ENCODE results near the gene CSNK2A2. TPM values are rescaled to one million over a fixed set of nuclear protein-coding genes. Genes with fewer than 3 reads are reported as not detected.

CSNK2A2 gene
- 31.6 and 39.1 TPM in 2 replicates for total RNA-seq

DNA sequence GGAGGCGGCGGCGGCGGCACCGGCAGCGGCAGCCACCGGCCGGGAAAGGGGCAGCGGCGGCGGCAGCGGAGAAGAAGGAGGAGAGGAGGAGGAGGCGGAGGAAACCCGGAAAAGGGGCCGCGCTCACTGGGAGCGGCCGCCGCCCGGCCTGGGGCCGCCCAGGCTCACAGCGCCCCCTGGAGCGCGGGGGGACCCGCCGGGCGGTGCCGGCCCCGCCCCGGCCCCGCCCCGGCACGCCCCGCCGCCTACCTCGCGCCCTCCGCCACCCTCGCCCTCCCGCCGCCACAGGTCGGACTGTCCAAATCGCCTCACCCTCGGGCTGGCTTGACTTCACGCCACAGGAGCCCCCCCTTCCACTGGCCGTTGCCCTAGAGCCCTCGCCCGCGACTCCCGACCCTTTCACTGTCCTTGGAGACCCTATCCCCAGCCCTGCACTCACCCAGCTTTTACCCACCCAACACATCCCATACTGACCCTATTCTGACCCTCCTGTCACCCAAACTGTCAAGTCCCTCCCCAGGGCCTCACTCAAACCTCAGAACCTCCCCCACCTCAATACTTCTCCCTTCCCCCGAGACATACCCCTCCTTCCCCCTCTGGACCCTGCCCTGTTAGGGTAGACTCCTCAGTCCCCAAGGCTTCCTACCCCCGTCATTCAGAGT lies at the start of gene CSNK2A2:
Gene CSNK2A2, minus strand, starts transcription at position 85 of the 662 bp plus-strand sequence. CDS start 370 bp downstream, outside the sequence.

DNA sequence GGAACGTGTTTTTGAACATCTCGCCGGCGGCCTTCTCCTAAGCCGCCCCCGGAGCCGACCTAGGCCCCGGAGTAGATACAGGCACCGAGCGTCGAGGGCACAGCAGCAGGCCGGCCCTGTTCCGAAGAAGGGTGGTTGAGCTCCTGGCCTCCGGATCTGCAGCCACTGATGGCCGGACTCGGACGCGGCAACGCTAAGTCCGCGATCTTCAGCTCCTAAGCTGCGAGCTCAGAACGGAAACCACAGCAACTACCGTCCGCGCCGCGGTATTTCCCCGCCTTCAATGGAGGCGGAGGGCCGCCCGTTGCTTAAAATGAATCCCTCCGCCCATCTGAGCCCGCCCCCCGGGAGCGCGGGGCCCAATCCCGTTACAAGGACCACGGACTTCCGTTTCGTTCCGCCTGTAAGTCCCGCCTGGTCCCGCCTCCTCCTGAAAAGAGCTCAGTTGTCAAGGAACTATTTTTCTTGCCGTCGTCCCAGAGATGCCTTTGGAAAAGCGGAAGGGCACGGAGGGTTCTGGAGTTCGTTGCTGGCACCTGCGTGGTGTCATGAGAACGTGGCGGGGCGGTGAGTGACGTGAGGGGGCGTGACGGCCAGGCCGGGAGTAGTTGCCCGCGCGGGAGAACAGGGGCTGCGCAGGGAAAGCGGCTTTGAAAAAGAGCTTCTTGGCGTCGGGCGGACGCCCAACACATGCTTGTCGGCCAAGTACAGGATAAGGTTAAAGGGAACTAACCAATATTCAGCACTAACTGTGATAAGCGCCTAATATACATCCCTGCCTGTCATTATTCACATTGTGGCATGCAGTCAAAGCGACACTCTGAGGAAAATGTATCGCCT lies 68.6 kb downstream of the CSNK2A2 start, which contains the start of gene CFAP20:
Gene CFAP20, minus strand, starts transcription at position 285 of the 840 bp plus-strand sequence. Its CDS starts 266 bp downstream, at position 19.

Other genes with a start within 250 kb of the CSNK2A2 start
- gene CNGB1, start 227.0 kb downstream of the CSNK2A2 start, total RNA-seq: not detected in 2 replicates
- 3.2 and 5.3 TPM in 2 replicates for gene ZNF319, start 197.4 kb downstream of the CSNK2A2 start, total RNA-seq
- gene USB1, start 196.7 kb downstream of the CSNK2A2 start, total RNA-seq: 41.0 and 41.9 TPM in 2 replicates
- 1.6 and 6.1 TPM in 2 replicates for gene MMP15, start 172.4 kb downstream of the CSNK2A2 start, total RNA-seq
- 23.2 and 32.0 TPM in 2 replicates for gene CFAP20, start 68.7 kb downstream of the CSNK2A2 start, total RNA-seq
- not detected in 2 replicates for gene PRSS54, start 96.9 kb upstream of the CSNK2A2 start, total RNA-seq
- gene GINS3, start 194.4 kb upstream of the CSNK2A2 start, total RNA-seq: 1.5 and 4.8 TPM in 2 replicates

Measured in smooth muscle cell of trachea (primary cell).